HG03045 (cell line): ENCODE data around the gene THSD1.
"Not testable (repeated sequence)": the region's sequence is repeated elsewhere in the genome, so short reads cannot be mapped to it uniquely, and the experiment has no call there.

Experiments used
- ATAC-seq: cut with Tn5 transposase; IDR thresholded peaks from one replicate; pipeline ENCODE4 v1.9.1; 2021; ENCODE audit warnings: mild to moderate bottlenecking, moderate library complexity; ENCODE audit not compliant: unreplicated experiment

THSD1 gene

GRCh38 chr13:52408071-52408658, 2.2 kb upstream of the THSD1 start:
- not testable (repeated sequence) for ATAC-seq

- ATAC-seq: not testable (repeated sequence)
Measured at GRCh38 chr13:52407436-52407835, 1.5 kb upstream of the THSD1 start.

DNA sequence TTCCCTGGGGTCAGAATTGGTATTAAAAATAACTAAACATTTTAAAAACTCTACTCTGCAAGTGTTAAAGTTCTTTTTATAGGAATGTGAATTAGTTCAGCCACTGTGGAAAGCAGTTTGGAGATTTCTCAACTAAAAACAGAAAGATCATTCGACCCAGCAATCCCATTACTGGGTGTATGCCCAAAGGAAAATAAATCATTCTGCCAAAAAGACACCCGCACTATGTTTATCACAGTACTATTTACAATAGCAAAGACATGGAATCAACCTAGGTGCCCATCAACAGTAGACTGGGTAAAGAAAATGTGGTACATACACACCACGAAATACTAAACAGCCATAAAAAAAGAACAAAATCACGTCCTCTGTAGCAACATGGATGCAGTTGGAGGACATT, 657 bp upstream of the THSD1 start:
- no peak for ATAC-seq

DNA sequence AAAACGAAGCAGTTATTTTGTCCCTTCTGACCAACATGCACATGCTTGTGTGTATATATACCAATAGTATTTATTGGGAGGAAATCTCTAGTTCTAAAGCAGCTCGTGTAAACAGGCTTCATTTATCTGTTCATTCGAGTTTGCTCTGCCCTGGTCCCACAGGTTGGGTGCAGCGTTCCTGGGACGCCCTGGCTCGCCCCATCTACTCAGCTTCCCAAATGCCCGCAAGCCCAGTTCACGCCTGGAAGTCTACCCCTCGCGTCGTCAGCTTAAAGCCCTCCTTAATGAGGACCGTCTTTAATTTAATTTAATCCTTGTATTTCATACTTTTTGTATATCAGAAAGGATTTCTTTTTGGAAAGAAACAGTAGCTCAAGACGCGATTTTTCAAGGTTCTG, 604 bp downstream of the THSD1 start:
- no peak for ATAC-seq

DNA sequence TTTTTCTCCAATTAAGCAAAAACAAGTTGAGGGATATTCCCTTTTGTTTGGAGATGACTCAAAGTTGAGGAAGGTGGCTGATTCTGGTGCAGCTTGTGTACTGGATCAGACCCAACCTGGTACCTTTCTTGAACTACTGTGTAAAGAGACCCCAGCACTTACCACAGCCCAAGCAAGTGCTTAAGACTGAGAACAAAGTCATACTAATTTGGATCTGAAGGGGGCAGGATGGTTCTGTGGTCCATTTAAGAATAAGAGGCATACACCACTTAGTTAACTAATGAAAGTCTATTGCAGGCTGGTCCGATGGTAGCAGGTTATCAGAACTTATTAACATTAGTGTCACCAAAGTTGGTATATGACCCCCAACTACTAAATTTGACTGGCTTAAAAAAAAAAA, 6.3 kb downstream of the THSD1 start:
- no peak for ATAC-seq

DNA sequence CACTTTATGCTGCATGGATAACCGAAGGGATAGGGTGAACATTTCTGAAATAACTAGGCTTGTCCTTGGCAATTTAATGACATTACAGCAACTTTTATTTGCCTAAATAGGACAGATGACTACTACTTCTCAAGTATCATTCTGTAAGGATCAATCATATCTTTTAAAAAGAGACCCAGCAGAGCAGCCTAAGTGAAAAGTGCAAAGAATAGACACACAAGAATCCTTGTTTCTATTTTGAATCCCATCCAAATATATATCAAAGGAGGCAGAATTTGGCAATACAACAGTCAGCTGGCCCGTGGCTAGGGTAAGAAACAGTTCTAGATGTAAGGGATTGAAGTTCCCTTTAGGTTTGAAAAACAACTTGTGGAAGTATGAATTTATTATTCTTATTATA, 6.9 kb downstream of the THSD1 start:
- ATAC-seq: no peak

DNA sequence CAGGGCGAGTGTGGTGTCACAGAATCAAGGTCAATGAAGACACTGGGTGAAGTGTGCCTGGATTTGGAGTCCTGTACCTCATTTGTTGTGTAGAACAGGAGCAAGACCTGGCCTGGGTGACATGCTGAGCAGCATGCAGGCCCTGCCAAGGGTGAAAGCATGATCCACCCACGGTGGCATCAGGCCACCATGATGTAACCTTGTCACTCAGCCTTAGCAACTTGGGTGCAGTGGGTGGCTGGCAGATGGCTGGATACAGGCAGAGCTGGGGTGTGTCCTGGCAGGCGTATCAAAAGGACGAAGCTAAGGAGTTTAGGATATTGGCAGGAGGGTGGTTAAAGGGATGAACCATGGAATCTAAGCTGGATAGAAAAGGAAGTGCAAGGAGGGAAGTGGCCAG, 10.3 kb downstream of the THSD1 start:
- ATAC-seq: no peak

DNA sequence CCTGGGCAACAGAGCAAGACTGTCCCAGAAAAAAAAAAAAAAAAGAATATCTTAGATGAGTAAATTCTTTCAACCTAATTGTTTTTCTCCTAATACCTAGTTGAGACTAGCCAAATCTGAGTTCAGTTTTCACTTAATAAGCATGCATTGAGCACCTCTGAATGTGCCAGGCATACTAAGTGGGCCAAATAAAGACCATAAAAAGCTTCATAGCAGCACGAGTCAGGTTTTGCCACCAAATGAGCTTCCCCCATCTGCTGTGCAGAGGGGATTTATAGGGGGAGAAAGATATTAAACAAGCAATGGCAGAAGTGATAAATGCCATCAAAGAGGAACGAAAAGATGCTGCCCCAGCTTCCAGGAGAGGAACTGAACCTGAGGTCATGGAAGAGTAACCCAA, 11.4 kb downstream of the THSD1 start:
- no peak for ATAC-seq

DNA sequence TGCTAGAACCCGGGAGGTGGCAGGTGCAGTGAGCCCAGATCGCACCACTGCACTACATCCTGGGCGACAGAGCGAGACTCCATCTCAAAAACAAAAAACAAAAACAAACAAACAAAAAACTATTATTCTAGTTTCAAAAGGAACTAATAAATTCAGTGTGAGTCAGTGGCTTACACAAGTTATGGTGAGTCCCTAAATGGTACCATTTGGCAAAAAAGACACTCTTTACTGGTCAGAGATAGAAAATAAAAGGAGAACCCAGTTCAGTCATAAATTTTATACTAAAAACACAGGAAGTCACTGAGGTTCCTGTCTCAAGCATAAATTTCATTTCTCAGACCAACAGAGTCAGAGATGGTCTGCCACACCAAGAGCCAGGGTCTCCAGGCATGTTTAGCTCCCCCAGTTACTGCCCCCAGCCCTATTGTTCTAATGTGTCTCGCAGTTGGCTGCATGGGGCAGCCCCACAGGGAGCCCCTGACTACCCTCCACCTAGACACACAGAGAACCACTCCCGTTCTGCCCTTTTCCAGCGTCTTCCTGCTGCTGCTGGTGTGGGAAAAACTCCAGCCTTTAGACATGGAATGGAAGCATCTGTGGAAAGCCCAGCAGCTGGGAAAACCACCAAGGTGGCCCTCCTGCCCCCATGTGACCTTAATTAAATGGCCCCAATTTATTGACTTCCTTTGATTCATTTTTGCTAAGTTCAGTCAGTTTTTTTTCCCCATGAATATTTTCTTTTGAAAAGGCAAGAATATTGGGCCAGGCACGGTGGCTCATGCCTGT, 12.2 kb downstream of the THSD1 start:
- no peak for ATAC-seq

DNA sequence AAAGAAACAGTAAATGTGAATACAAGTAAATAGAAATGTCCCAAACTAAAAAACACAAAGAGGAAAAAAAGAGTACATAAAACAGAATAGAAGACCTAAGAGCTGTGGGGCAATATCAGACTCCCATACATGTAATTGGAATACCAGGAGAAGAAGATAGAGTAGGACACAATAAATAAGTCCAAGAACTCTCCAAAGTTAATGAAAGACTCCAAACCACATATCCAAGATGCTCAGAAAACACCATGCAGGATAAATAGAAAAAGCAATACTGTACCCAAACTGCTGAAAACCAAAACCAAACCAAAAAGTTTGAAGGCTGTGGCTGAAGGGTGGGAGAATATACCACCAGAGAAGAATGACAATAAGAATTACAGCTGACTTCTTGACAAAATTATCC, 18.3 kb downstream of the THSD1 start:
- ATAC-seq: no peak

DNA sequence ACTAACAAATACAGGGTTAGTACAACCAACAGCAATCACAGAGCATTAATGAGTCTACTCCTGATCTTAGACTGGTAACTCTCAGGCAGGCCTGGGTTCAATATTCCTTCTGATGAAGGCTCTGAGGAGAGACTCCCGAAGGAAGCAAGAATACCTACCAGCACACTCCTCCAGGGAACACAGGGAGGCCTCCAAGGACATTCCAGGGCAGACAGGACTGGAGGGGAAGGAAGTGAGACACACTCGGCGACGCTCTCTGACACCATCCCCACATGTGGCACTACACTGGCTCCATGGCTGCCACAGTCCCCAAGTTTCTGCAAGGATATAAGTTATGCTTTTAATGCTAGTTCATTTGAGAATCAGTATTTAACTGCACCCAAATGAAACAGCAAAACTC, 20.1 kb downstream of the THSD1 start:
- no peak for ATAC-seq

DNA sequence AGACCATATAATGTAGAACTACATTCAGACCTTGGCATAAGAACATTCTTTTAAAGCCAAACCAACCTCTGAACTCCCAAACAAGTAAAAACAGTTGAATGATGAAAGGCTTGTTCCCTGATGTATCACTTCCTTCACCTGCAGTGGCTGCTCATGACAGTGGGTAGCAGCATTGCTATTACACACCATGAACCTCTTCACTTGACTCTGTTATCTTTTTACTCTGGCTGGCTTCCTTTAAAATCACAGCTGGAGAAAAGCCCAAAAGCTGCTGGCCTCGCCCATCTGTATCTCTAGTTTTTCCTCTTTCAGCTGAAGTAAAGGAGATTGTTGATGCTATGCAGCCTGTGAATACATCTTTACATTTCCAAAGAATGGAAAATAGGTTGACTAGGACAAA, 22.6 kb downstream of the THSD1 start:
- no peak for ATAC-seq

- ATAC-seq: no peak
Measured at GRCh38 chr13:52378312-52378711, 27.7 kb downstream of the THSD1 start.

GRCh38 chr13:52377898-52378297, 28.1 kb downstream of the THSD1 start:
- no peak for ATAC-seq

GRCh38 chr13:52374873-52375411, 31.0 kb downstream of the THSD1 start:
- ATAC-seq: no peak

- no peak for ATAC-seq
Measured at GRCh38 chr13:52374389-52374788, 31.6 kb downstream of the THSD1 start.

- ATAC-seq: not testable (repeated sequence)
Measured at GRCh38 chr13:52373277-52373676, 32.7 kb downstream of the THSD1 start.

GRCh38 chr13:52371736-52372247, 34.2 kb downstream of the THSD1 start:
- ATAC-seq: no peak

- no peak for ATAC-seq
Measured at GRCh38 chr13:52366291-52366690, 39.7 kb downstream of the THSD1 start.

DNA sequence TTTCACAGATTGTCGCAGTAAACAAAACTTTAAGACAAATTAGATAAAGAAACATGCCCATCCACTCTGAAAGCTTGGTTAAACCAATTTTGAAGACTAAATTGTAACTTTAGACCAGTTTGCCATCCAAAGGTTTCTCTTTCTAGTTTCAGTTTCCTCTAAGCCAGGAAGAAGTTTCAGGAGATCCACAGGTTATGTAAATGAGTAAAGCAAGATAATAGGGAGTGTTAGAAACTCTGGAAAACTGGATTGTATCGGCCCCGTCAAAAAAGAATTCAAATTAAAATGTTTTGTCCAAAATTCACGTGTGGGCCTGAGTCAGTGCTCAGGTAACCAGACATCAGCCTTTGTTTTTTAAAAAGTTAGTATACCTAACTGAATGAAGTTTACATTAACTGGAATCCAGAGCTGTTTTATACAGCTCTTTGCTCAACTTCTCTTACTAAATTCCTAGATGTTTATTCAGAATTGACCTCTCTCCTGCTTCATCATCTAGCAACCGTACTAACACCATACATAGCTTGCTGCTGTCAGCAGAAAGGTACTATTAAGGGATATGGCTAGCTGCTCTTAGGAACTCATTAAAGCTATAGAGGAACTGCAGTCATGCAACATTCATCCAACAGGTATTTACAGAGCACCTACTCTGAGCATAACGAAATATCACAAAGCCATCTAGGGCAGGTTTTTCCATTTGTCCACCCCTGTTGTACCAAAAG, 43.6 kb downstream of the THSD1 start:
- not testable (repeated sequence) for ATAC-seq

GRCh38 chr13:52361225-52361624, 44.7 kb downstream of the THSD1 start:
- ATAC-seq: no peak

GRCh38 chr13:52359534-52359933, 46.4 kb downstream of the THSD1 start:
- ATAC-seq: no peak
